ENCODE data around the gene CHAT.
"Not testable (repeated sequence)": the region's sequence is repeated elsewhere in the genome, so short reads cannot be mapped to it uniquely, and the experiment has no call there.

Gene CHAT

GRCh38 chr10:49653273-49653929 lies 39.6 kb downstream of the CHAT start:
- no peak for DNase-seq

GRCh38 chr10:49654036-49654693 lies 40.3 kb downstream of the CHAT start:
- no peak for DNase-seq

GRCh38 chr10:49655099-49655498 lies 41.3 kb downstream of the CHAT start:
- DNase-seq = no peak

GRCh38 chr10:49656845-49657493 lies 43.1 kb downstream of the CHAT start:
- DNase-seq = no peak

- DNase-seq = no peak
These were observed 43.8 kb downstream of the CHAT start for GRCh38 chr10:49657606-49658005.

- no peak for DNase-seq
These were observed 47.5 kb downstream of the CHAT start for GRCh38 chr10:49661140-49661856.

- no peak for DNase-seq
These were observed 48.5 kb downstream of the CHAT start for GRCh38 chr10:49662169-49662830.

GRCh38 chr10:49663596-49663995 lies 49.8 kb downstream of the CHAT start:
- DNase-seq = no peak

- DNase-seq = no peak
These were observed 50.4 kb downstream of the CHAT start for GRCh38 chr10:49664006-49664841.

- no peak for DNase-seq
These were observed 51.1 kb downstream of the CHAT start for GRCh38 chr10:49664842-49665355.

- DNase-seq = no peak
These were observed 52.3 kb downstream of the CHAT start for GRCh38 chr10:49666054-49666615.

GRCh38 chr10:49666685-49667084 lies 52.8 kb downstream of the CHAT start:
- DNase-seq = no peak

- DNase-seq = no peak
These were observed 54.2 kb downstream of the CHAT start for GRCh38 chr10:49667991-49668390.

- no peak for DNase-seq
These were observed 54.8 kb downstream of the CHAT start for GRCh38 chr10:49668684-49669083.

GRCh38 chr10:49678827-49679479 lies 65.1 kb downstream of the CHAT start:
- no peak for DNase-seq

GRCh38 chr10:49679480-49679893 lies 65.7 kb downstream of the CHAT start, which contains the start of gene C10orf53:
Gene C10orf53 (plus strand): TSS chr10:49679651. CDS start chr10:49679698, 47 bp downstream.
- peak; percentile 60 for DNase-seq

- not testable (repeated sequence) for DNase-seq
These were observed 68.6 kb downstream of the CHAT start for GRCh38 chr10:49682449-49682848.

- no peak for DNase-seq
These were observed 69.0 kb downstream of the CHAT start for GRCh38 chr10:49682879-49683278.

GRCh38 chr10:49686651-49687050 lies 72.8 kb downstream of the CHAT start:
- DNase-seq = no peak

GRCh38 chr10:49688261-49688846 lies 74.5 kb downstream of the CHAT start:
- peak; percentile 45 for DNase-seq

Measured in NCI-H82 (cell line).